Measurements from ENCODE around the gene SMAD6. TPM values are rescaled to one million over a fixed set of nuclear protein-coding genes. Genes with fewer than 3 reads are reported as not detected.

Gene SMAD6
- total RNA-seq, 2 experiments from 2014 or later, result 0.07 to 0.24 TPM

GRCh38 chr15:66698971-66699370 is 3.1 kb upstream of the SMAD6 start:
- POLR2A ChIA-PET, result no interaction called here
- H3K36me3 Mint-ChIP-seq, result no peaks in the 10 kb centered on the region
- intact Hi-C loops (cut with micrococcal nuclease), result no loop called here
- H3K27me3 Mint-ChIP-seq, result peaks cover 5% of the 10 kb centered on the region
- H3K4me1 Mint-ChIP-seq (ENCODE audit: low read depth), result peaks cover 14% of the 10 kb centered on the region
- DNase-seq, result no peak
- H3K4me3 Mint-ChIP-seq, result no peak overlapping the region
- no peak overlapping the region for H3K27ac Mint-ChIP-seq
- H3K9me3 Mint-ChIP-seq, result no peaks in the 10 kb centered on the region
- CTCF ChIA-PET, result no interaction called here

GRCh38 chr15:66700412-66700801 is 1.6 kb upstream of the SMAD6 start:
- Mint-ChIP-seq H3K9me3 (no peaks in the 10 kb centered on the region), H3K36me3 (no peaks in the 10 kb centered on the region), H3K4me1 (ENCODE audit: low read depth) (peaks cover 17% of the 10 kb centered on the region), H3K27ac (no peak overlapping the region), H3K27me3 (peaks cover 15% of the 10 kb centered on the region), H3K4me3 (peak overlapping the region; percentile 81)
- ChIA-PET CTCF (interaction anchor here (0.6 to 1.0 kb wide), 2 partner anchors 134 to 151 kb away, joined by 3 read pairs; no protein-coding TSS in a partner anchor), POLR2A (interaction anchor here (0.6 to 1.5 kb wide), 2 partner anchors 49 to 195 kb away, joined by 4 read pairs; partner anchors contain the start of gene ZWILCH)
- no peak for DNase-seq
- intact Hi-C loops (cut with micrococcal nuclease), result no loop called here

DNA sequence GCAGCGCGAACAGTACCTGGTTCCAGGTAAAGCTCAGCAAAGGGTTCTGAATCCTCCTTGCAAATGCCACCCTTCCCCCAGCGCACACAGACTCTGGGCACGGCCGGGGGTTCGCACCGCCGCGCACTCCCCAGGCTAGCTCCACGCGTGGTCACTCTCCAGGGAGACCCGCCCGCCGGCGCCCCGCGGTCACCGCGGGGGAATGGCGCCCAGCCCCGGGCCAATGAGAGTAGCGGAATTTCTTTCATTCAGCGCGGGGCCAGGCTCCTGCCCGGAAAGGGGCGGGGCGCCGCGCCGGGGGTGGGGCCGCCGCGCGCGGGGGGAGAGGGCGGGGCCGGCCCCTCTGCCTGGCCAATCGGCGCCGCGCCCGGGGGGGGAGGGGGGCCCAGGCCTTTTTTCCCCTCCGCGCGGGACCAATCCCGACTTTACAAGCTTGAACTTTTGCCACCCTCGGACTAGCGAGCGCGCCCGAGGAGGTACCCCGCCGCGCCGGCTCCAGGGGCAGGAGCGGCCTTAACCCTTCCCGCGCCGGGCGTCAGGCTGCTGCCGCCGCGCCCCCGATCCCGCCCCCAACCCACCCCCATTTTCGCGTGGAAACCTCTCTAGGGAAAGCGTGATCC is 1.1 kb upstream of the SMAD6 start:
- Mint-ChIP-seq H3K36me3 (no peaks in the 10 kb centered on the region), H3K9me3 (no peaks in the 10 kb centered on the region), H3K4me1 (ENCODE audit: low read depth) (peaks cover 17% of the 10 kb centered on the region), H3K27ac (no peak overlapping the region), H3K27me3 (peaks cover 18% of the 10 kb centered on the region), H3K4me3 (peak overlapping the region; percentile 81)
- intact Hi-C loops (cut with micrococcal nuclease), result no loop called here
- CTCF ChIA-PET, result interaction anchor here (0.6 kb wide), 1 partner anchor 134 kb away, joined by 3 read pairs; no protein-coding TSS in a partner anchor
- peak; percentile 89 for DNase-seq
- POLR2A ChIA-PET, result interaction anchor here (0.6 to 1.5 kb wide), 2 partner anchors 49 to 196 kb away, joined by 4 read pairs; partner anchors contain the start of gene ZWILCH

- Mint-ChIP-seq H3K4me1 (ENCODE audit: low read depth) (peaks cover 17% of the 10 kb centered on the region), H3K36me3 (no peaks in the 10 kb centered on the region), H3K27ac (peak overlapping the region; percentile 48), H3K4me3 (peak overlapping the region; percentile 76), H3K27me3 (peaks cover 18% of the 10 kb centered on the region), H3K9me3 (no peaks in the 10 kb centered on the region)
- peak; percentile 40 for DNase-seq
- POLR2A ChIA-PET, result no interaction called here
- intact Hi-C loops (cut with micrococcal nuclease), result no loop called here
- CTCF ChIA-PET, result interaction anchor here (1.6 kb wide), 1 partner anchor 150 kb away, joined by 9 read pairs; no protein-coding TSS in a partner anchor
Observed at GRCh38 chr15:66701422-66702034, 508 bp upstream of the SMAD6 start.

GRCh38 chr15:66702787-66703539 is 927 bp downstream of the SMAD6 start:
- POLR2A ChIA-PET, result no interaction called here
- Mint-ChIP-seq H3K27me3 (peaks cover 19% of the 10 kb centered on the region), H3K36me3 (no peaks in the 10 kb centered on the region), H3K4me3 (peak overlapping the region; percentile 32), H3K9me3 (no peaks in the 10 kb centered on the region), H3K4me1 (ENCODE audit: low read depth) (peaks cover 17% of the 10 kb centered on the region), H3K27ac (no peak overlapping the region)
- peak; percentile 15 for DNase-seq
- intact Hi-C loops (cut with micrococcal nuclease), result no loop called here
- CTCF ChIA-PET, result interaction anchor here (1.6 to 2.2 kb wide), 2 partner anchors 84 to 148 kb away, joined by 8 to 9 read pairs; no protein-coding TSS in a partner anchor

GRCh38 chr15:66703540-66703941 is 1.5 kb downstream of the SMAD6 start:
- peaks cover 17% of the 10 kb centered on the region for H3K4me1 Mint-ChIP-seq (ENCODE audit: low read depth)
- no peaks in the 10 kb centered on the region for H3K36me3 Mint-ChIP-seq
- ChIA-PET POLR2A (no interaction called here), CTCF (interaction anchor here (2.2 kb wide), 1 partner anchor 84 kb away, joined by 8 read pairs; no protein-coding TSS in a partner anchor)
- intact Hi-C loops (cut with micrococcal nuclease), result no loop called here
- no peaks in the 10 kb centered on the region for H3K9me3 Mint-ChIP-seq
- H3K27me3 Mint-ChIP-seq, result peaks cover 19% of the 10 kb centered on the region
- H3K4me3 Mint-ChIP-seq, result no peak overlapping the region
- peak; percentile 26 for DNase-seq
- no peak overlapping the region for H3K27ac Mint-ChIP-seq

GRCh38 chr15:66704019-66704802 is 2.2 kb downstream of the SMAD6 start:
- H3K27me3 Mint-ChIP-seq, result peaks cover 19% of the 10 kb centered on the region
- ChIA-PET POLR2A (no interaction called here), CTCF (interaction anchor here (1.0 to 2.2 kb wide), 2 partner anchors 19 to 85 kb away, joined by 3 to 8 read pairs; no protein-coding TSS in a partner anchor)
- no peaks in the 10 kb centered on the region for H3K9me3 Mint-ChIP-seq
- intact Hi-C loops (cut with micrococcal nuclease), result no loop called here
- peaks cover 17% of the 10 kb centered on the region for H3K4me1 Mint-ChIP-seq (ENCODE audit: low read depth)
- peak overlapping the region; percentile 11 for H3K4me3 Mint-ChIP-seq
- H3K36me3 Mint-ChIP-seq, result no peaks in the 10 kb centered on the region
- peak; percentile 17 for DNase-seq
- H3K27ac Mint-ChIP-seq, result no peak overlapping the region

DNA sequence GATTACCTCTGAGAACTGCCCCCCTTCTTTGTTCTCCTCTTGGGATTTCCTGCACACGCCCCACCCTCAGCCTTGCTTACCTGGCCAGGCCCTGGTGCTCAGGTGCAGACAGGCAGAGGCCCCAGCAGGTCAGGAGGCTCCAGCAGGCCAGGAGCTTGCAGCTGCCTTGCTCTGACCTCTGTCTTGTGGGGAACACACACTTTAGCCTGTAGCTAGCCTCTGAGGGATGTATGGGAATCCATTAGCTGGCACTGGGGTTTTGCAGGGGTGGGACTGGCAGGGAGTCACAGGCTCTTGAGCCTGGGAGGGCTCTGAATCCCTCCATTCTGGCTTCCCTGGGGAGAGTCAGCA is 2.7 kb downstream of the SMAD6 start:
- Mint-ChIP-seq H3K4me3 (no peak overlapping the region), H3K27me3 (peaks cover 19% of the 10 kb centered on the region), H3K36me3 (no peaks in the 10 kb centered on the region), H3K9me3 (no peaks in the 10 kb centered on the region), H3K4me1 (ENCODE audit: low read depth) (peaks cover 17% of the 10 kb centered on the region), H3K27ac (no peak overlapping the region)
- CTCF ChIA-PET, result interaction anchor here (1.0 to 1.2 kb wide), 2 partner anchors 13 to 18 kb away, joined by 3 read pairs; no protein-coding TSS in a partner anchor
- intact Hi-C loops (cut with micrococcal nuclease), result no loop called here
- POLR2A ChIA-PET, result no interaction called here
- DNase-seq, result no peak

- no peak for DNase-seq
- Mint-ChIP-seq H3K9me3 (no peaks in the 10 kb centered on the region), H3K4me3 (no peak overlapping the region), H3K27me3 (peaks cover 19% of the 10 kb centered on the region), H3K27ac (no peak overlapping the region), H3K36me3 (no peaks in the 10 kb centered on the region), H3K4me1 (ENCODE audit: low read depth) (peaks cover 14% of the 10 kb centered on the region)
- ChIA-PET CTCF (interaction anchor here (1.0 to 1.2 kb wide), 2 partner anchors 14 to 17 kb away, joined by 3 read pairs; no protein-coding TSS in a partner anchor), POLR2A (no interaction called here)
- intact Hi-C loops (cut with micrococcal nuclease), result no loop called here
Observed at GRCh38 chr15:66705277-66706146, 3.5 kb downstream of the SMAD6 start.

DNA sequence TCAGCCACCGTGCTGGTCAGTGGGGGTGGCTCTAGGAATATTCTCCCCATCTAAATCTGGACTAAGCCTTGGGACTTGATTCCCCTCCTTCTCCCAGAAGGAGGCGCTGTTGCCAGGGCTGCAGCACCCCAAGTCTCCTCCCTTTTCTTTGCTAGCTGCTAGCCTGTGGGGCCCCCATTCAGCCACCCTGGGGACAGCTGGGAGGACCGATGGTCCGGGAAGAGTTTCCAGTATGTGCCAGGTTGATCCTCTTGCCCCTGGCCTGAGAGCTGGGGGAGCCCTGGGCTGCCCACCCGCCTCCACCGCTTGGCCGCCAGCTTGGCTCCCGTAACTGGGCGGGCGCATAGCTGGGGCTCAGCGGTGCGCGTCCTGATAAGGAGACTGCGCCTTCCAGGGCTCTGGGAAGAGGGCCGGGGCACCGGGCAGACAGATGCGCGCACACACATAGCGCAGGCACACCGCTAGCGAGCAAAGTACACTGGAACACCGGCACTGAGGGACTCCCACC is 4.2 kb downstream of the SMAD6 start:
- CTCF ChIA-PET, result no interaction called here
- no peaks in the 10 kb centered on the region for H3K36me3 Mint-ChIP-seq
- intact Hi-C loops (cut with micrococcal nuclease), result no loop called here
- peaks cover 12% of the 10 kb centered on the region for H3K4me1 Mint-ChIP-seq (ENCODE audit: low read depth)
- H3K4me3 Mint-ChIP-seq, result no peak overlapping the region
- POLR2A ChIA-PET, result no interaction called here
- no peaks in the 10 kb centered on the region for H3K9me3 Mint-ChIP-seq
- no peak for DNase-seq
- H3K27me3 Mint-ChIP-seq, result peaks cover 19% of the 10 kb centered on the region
- H3K27ac Mint-ChIP-seq, result no peak overlapping the region

DNA sequence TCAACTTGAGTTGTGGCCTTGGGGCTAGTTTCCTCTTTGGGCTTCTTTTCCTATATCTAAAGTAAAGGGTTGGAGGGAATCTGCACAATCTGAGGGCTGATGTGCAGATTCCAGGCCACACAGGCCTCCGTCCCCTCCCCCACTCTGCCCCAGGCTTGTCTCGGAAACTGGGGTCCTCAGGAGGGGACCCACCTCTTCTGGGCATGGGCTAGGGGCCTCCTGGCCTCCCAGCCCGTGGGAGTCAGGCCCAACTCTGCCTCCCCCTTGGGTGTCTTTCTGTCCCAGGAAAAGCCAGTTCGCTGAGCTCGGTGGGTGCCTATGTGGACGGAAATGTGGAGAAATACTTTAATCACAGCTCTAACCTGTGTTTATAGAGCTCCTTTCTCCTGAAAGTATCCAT is 4.8 kb downstream of the SMAD6 start:
- intact Hi-C loops (cut with micrococcal nuclease), result no loop called here
- CTCF ChIA-PET, result no interaction called here
- Mint-ChIP-seq H3K27ac (no peak overlapping the region), H3K9me3 (no peaks in the 10 kb centered on the region), H3K4me3 (no peak overlapping the region), H3K27me3 (peaks cover 19% of the 10 kb centered on the region), H3K36me3 (no peaks in the 10 kb centered on the region), H3K4me1 (ENCODE audit: low read depth) (peaks cover 9% of the 10 kb centered on the region)
- DNase-seq, result no peak
- POLR2A ChIA-PET, result no interaction called here
